SHP77 (cell line): Measurements from ENCODE around the gene FHOD3.
"Not testable (repeated sequence)": the region's sequence is repeated elsewhere in the genome, so short reads cannot be mapped to it uniquely, and the experiment has no call there.

Experiments
- DNase-seq, 2 experiments: peaks; one replicate each; lab custom pipeline; 2025; lab: John Stamatoyannopoulos, UW

Gene FHOD3

DNA sequence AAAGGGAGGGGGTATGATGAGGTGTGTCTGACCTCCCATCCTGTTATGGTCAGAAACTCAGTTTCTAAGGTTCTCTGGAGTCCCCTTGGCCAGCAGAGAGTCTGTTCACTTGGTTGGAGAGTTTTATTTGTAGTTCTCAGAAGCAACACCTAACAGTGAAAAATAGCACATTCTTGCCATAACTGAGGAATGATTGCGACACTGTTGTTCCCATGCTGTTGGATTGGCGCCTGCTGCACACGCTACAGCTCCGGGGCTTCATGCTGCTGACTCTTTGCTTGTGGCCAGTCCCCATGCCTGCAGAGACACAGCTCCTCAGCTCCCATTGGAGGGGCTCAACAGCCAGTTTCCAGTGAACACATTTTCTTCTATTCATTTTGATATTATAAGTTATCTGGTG lies 489.2 kb downstream of the FHOD3 start:
- DNase-seq, result no peak

DNA sequence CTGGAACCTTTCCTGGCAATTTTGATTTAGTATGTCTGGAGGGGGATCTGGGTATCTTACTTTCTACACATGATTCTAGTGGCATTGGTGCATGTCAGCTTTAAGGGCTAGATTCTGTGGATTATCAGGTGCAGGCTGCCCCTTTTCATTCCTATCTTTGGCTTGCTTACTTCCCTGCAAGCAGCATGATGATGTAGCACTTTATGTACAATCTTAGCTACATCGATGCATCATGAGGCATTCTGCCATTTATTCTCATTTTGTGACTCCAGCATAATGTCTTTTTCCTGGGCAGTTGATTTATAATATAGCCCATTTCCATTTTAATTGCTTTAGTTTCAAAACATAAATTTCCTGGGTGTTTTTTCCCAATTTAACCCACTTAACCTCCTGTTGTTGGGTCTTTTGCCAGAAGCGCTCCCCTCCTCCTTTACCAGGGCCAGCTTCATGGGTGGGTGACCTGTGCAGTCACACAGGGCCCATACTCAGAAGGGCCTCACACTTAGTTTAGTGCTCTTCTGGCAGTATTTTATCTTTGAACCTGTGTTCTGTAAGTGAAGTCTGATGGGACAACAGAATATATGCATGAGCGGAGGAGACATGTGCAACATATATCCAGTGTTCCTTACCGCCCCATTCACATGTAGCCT lies 495.2 kb downstream of the FHOD3 start:
- DNase-seq, result no peak

DNA sequence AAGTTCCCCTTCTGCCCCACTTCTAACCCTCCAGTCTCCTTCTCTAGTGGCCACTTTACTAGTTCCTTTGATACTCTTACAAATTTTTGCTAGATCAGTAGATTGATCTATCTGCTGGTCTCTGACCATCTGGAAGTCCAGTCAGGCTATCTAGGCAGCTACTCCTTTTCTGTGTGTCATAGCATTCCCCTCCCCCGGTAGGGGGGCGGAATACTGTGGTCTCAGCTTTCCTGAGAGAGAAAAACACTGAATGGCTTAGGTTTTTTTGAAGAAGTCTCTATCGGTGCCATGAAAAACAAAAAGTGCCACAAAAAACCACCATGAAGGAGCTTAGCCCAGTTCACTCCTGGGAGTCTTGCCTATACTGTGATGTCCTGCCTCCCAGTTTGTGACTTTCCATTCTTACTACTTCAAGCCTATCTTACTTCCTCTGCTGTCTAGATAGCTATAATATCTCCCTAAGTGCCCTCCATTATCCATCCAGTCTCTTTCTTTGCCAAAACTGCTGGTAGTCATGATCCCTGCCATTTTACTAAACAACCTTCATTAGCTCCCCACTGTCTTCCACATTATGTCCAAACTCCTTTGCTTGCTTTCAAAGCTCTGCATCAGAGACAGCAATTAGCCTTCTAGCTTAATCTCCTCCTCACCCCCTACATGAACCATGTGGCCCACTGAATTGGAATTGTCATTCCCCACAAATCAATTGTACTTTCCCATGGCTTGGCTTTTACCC lies 501.4 kb downstream of the FHOD3 start:
- no peak for DNase-seq

DNA sequence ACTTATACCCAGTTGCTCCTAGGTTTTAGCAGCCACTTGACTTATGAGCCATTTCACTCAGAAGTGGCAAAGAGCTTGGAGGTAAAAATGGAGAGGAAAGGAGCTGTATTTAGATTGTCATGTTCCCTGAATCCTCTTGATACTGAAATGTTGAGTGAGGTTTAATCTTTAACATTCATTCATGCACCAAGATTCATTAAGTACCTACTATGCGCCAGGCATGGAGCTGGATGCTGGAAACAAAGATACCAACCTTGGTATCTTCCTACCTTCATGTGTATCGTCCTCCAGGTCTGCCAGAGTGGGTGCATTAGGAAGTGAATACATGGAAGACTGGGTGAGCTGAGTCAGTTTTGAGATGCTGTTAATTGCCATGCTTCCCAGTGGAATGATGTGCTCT lies 507.6 kb downstream of the FHOD3 start:
- DNase-seq, result no peak

DNA sequence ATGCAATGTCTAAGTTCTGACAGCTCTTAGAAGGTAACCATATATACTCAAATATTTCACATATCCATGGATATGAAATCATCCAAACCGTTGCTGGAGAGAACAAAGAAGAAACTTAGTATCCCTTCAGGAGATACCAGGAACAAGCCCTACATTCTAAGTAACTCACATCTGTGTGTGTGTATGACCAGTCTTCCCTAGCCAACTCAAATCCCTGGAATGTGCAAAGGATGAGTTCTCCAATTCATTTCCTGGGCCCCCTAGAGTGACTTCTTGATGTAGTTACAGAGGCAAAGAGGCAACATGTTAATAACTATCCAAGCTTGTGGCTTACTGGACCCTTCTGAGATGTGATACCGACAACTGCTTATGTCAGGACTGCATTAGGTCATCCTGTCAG lies 511.2 kb downstream of the FHOD3 start:
- no peak for DNase-seq

DNA sequence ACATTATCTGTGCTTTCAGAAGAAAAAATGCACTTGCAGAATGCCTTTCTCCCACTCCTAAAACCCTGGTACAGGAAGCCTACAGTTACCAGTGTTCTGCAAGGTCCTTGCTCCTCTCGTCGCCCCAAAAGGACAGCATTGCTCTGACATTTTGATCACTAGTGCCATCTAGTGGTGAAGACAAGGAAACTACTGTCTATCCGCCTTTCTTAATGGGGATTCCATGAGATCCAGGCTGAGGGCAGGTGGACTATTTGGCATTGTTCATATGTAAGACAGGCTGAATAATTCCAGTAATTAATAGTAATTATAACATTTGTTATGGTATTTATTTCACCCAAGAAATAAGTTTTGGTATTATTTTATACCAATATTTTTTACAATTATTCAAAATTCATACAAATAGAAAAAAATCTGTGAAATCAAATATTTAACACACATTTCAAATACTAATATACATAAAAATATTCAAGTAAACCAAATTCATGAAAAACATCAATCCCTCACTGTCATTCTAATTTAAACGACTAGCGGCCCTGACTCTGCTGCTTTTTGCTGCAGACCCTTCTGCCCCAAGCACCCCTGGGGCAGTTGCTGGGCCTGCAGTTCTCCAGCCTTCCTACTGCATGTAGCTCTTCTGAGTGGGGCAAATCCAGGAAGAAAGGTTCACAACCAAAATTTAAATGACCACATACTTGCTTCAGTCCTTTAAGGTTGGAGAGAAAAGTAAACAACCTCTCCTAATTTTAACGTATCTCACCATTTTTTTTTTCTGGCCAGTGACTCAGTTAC lies 512.3 kb downstream of the FHOD3 start:
- peak; percentile 49 to 64 for DNase-seq

DNA sequence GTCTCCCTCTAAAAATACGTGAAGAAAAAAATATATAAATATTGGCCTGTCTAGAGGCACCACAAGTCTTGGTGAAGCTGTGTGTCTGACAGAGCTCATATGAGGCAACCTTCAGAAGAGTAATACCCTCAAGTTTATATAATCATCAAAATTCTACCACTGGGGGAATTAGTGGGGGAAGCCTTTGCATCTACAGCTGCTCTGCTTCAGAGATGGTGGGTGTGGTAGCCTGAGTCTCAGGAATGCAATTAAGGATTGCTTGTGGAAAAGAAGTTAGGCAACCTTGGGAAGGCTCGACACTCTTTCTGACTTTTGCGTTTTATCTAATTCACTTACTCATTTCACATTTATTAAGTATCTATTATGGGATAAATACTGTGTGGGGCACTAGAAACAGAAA lies 513.9 kb downstream of the FHOD3 start:
- DNase-seq, result no peak

DNA sequence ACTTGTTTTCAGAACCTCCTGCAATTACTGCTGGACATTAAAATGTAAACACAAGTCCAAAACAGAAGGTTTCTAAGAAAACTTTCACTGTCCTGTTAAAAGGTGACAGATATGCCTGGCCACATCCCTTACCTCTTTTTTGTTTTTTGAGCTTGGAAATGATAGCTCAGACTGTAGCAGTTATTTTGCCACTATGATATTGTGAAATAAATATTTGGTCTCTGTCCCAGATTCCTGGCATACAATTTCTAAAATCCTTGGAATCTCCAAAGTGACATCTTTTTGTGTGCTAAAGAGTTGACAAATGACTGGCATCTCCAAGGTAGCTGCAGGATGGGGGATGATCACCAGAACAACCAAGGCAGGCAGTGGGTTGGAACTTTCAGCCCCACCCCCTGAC lies 514.4 kb downstream of the FHOD3 start:
- no peak for DNase-seq

DNA sequence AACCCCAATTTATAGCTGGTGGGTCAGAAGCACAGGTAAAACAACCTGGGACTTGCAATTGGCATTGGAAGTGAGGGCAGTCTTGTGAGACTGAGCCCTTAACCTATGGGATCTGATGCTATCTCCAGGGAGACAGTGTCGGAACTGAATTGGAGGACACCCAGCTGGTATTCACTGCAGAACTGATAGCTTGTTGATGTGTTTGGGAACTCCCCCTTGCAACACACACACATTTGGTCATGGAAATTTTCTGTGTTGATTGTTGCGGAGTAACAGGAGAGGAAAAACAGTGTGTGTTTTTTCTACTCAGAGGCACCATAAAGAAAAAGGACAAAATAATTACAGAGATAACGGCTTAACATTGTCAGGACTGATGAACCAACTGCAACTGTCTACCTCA lies 515.2 kb downstream of the FHOD3 start:
- DNase-seq, result no peak

DNA sequence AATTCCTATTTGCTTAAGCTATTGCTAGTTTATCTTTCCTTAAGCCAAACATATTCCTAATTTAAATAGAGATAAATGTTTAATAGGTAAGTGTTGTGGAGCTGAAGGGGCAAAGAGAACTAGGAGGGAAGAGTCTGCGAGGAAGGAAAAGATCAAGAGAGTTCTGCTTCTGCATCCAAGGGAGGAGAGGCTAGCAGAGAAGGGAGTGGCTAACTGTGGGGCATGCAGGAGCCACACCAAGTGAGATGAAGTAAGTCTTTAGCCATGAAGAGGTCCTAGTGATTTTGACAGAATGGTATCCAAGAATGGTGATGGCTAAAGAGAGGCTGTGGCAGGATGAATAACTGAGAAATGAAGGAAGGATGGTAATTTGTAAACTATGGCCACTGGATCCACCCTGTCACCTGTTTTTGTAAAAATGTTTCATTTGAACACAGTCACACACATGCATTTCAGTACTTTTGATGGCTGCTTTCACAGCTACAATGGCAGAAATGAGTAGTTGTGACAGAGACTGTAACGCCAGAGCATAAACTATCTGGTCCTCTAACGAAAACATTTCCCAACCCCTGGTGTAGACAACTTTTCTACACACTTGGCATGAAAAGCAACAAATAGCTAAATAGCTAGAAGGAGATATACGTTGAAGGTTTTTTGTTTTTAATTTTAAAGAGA lies 515.7 kb downstream of the FHOD3 start:
- no peak for DNase-seq

DNA sequence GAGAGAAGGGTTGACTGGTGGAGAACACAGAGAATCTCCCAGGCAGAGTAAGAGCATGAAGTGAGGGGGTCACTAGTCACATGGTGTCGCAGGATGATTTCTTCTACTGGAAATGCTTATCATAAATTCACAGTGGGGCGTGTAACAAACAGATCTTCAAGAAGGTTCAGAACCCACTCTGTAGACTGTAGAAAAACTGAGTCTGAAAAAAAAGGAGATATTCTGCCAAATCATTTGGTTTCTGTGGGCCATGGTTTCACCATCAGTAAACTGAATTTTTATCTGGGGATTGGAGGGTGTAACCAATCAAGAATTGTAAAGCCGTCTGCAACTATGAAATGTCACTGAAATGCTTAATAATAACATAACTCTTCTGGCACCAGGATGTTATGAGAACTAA lies 516.3 kb downstream of the FHOD3 start:
- no peak for DNase-seq

DNA sequence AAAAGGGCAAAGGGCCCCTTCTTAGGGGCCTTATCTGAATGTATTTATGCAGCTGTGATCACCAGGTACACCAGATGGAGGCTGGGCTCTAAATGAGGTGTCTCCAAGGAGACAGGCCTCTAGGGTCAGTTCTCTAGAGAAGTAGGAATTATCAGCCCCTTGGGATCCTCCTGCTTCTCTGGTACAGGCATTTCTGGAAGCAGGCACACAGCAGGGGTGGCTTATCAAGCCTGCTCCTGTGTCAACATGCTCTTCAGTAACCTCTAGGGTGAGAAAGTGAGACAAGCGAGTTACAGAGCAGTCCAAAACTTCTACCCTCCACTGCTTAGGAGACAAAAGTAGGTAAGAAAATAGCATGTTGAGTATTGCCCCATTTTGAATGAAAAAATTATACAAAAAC lies 517.5 kb downstream of the FHOD3 start:
- no peak for DNase-seq

DNA sequence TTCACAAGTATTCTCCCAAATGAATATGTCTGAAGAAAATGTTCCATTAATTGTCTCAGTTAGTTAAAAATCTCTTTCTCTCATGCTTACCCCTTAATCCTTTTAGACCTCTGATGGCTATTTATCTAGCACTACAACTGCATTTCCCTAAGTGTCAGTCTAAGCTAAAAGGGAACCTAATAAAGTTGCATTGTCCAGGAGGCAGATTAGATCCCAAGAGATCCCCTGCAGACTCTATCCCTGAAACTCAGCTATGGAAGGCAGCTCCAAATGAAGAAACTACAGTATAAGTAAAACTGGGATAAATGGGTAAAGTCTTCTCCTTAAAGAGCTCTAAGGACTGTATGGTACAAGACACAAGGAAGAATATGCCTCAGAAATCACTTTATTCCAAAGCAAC lies 518.6 kb downstream of the FHOD3 start:
- not testable (repeated sequence) for DNase-seq

DNA sequence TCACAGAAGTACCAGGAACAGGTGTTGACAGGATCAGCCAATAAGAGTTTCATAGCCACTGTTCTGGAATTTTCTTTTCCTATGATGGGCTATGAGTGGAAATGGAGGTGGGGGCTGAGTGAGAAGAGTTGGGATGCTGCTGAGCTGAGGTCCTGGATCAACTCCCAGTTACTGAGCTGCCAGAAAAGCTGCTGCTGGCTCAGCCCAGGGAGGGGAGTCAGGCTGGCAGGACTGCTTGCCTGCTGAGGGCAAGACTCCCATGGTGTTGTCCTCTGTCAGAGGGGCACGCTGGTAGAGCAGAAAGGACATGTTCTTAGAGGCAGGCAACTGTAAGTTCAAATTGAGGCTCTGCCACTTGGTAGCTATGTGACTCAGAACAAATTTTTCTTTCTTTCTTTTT lies 519.5 kb downstream of the FHOD3 start:
- DNase-seq, result no peak

DNA sequence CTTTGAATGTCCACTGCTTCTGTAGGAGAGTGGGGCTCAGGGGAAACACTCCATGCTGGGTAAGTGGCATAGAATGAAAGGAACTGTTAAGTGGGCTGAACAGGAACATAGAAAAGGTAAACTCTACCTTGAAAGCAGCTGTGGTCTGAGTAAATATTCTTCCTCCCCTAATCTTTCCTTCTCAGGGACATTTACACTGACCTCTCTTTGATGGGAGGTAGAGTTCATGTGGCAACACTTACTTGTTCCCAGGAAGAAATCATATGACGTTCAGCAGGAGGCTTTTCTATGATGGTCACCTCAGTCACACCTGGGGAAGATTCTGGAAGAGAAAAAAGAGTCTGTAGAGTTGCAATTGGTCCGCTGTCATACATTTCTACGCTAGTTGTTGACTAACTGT lies 521.1 kb downstream of the FHOD3 start:
- DNase-seq, result no peak

DNA sequence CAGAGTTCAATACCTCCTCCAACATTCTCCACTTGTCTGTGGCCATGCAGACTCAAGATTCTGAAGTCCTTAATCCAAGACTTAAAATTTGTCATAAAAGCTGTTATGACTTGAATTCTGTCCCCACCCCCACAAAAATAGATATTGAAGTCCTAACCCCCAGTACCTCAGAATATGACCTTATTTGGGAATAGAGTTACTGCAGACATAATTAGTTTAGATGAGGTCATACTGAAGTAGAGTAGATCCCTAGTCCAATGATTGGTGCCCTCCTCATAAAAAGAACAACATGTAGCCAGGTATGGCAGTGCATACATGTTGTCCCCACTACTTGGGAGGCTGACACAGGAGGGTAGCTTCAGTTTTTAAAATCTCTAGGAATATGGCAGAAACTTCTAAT lies 522.1 kb downstream of the FHOD3 start:
- DNase-seq, result no peak

DNA sequence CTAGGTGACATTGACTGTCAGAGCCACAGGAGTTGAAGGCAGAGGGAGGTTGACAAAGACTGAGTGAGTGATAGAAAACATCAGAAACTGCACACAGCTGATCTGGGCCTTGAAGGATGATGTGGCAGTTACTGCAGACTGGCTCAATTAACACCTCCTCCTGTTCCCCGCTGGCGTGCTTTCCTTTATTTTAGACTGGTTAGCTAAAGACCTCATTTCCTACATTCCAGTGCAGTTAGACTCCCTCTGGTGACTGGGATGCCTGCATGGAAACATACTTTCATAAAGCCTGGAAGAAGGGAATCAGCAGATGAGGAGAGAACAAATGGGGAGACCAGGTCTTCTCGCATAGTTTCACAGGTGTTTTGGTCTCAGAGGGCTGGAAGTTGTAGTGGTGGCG lies 524.2 kb downstream of the FHOD3 start:
- no peak for DNase-seq

DNA sequence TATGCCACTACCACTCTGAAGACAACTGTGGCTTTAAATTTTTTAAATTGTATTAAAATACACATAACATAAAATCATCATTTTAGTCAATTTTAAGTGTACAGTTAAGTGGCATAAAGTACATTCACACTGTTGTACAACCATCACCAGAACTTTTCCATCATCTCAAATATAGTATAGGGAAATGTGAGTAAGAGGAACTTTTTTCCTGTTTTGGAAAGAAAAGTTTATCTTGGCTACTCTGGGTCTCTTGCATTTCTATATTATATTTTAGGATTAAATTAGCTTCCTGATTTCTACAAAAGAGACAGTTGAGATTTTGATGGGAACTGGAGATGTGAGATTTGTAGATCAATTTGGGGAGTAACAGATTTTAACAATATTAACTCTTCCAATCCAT lies 528.0 kb downstream of the FHOD3 start:
- DNase-seq, result no peak

DNA sequence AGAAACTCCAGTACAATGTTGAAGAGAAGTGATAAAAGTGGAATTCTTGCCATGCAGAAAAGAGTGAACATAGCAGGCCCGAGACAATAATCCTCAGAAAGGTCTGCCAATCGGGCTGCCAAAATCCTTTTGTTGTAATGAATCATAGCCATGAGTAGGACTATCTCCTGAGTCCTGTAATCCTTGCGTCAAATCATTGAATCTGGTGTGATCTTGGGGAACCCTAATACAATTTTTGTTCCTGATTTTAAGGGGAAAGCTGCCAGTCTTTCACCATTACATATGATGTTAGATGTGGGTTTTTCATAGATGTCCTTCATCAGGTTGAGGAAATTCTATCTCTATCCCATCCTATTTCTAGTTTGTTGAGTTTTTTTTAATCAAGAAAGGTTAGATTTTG lies 529.0 kb downstream of the FHOD3 start:
- DNase-seq, result no peak

DNA sequence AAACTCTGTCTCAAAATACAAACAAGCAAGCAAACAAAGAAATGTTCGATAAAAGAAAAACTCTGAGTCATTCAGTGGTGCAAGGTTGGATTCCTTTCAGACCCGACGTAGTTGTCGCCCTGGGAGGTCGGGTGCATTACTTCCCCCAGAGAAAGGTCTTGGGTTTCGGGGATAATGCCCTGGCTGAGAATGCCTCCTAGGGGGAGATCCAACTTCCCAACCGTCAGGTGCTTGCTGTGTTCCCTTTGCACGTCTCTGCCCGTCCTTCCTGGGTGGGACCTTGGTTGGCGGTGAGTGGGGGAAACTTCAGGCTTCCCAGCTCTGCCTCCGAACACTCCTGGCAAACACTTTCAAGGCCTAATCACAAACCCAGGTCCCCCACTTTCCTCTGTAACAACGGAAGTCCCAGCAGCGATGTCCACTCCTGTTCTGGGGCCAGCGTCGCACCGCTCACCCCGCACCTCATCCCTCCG lies 530.7 kb downstream of the FHOD3 start:
- DNase-seq, result peak in 1 of 2 experiments; percentile 27

DNA sequence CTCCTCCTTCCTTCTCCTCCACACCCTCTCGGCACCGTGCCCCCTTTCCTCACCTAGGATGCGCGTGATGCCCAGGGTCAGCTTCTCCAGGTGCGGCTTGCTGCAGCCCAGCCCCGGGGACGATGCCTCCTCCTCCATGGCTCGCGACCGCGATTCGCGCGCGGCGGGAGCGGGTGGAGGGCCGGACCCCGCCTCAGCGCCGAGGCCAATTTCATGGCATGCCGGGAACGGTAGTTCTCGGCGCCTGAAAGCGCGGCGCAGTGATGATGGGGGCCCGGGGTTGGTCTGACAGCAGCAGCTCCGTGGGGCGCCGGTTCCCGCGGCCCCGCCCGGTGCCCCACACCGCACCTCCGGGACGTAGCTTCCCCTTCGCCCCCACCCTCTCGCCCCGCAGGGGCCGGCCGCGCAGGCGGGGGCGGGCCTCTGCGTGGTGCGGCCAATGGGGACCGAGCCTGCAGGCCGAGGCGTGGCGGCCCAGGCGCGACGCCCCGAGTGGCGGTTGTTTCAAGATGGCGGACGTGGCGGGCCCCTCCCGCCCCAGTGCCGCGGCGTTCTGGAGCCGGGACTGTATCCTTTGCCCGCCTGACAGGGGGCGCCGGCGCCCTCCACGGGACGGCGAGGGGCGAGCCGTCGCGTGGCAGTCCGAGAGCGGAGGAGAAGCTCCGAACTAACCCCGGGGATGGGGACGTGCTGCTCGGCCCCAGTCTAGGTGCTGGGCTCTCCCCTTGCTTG lies 531.3 kb downstream of the FHOD3 start, which contains the start of the genes KIAA1328 and TPGS2:
Gene KIAA1328 (plus strand): TSS at position 498 of the 732 bp plus-strand sequence. CDS start 12 bp downstream, at position 510.
Gene TPGS2 (minus strand): TSS at position 373 of the 732 bp plus-strand sequence. CDS start 235 bp downstream, at position 138.
- DNase-seq, result peak; percentile 73
